22Rv1 (cell line): Measurements from ENCODE around the gene MAP2K4.

ENCODE experiments used
- CTCF ChIP-seq: fragments of 450-650 bp; IDR thresholded peaks from 2 replicates; pipeline ENCODE4 v1.5.1; 2017; ENCODE audit warnings: mild to moderate bottlenecking
- ZFX ChIP-seq: fragments of 450-650 bp; IDR thresholded peaks from 2 replicates; pipeline ENCODE4 v1.6.1; 2017; ENCODE audit warnings: antibody characterized with exemption, borderline replicate concordance

GRCh38 chr17:12007466-12007865 lies 13.2 kb upstream of the MAP2K4 start:
- TF ChIP-seq CTCF (no peak), ZFX (no peak)
